ENCODE data around the gene KIF22.
"Not testable (repeated sequence)": the region's sequence is repeated elsewhere in the genome, so short reads cannot be mapped to it uniquely, and the experiment has no call there.

The KIF22 gene

DNA sequence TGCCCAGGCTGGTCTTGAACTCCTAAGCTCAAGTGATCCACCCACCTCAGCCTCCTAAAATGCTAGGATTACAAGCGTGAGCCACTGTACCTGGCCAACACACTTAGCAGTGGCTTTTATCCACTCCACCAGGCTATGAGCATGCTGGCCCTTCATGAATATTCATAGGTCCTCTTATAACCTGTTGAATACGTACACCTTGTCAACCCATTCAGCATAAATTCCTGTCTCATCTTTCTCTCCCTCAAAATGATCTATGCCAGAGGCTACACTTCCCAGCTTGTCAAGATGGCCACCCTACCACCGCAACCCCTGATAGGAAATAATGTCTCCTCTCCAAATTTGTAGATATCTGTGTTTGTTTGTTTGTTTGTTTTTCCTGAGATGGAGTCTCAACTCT lies 23.5 kb upstream of the KIF22 start:
- DNase-seq: no peak

- no peak for DNase-seq
Measured at GRCh38 chr16:29769507-29769906, 21.0 kb upstream of the KIF22 start.

DNA sequence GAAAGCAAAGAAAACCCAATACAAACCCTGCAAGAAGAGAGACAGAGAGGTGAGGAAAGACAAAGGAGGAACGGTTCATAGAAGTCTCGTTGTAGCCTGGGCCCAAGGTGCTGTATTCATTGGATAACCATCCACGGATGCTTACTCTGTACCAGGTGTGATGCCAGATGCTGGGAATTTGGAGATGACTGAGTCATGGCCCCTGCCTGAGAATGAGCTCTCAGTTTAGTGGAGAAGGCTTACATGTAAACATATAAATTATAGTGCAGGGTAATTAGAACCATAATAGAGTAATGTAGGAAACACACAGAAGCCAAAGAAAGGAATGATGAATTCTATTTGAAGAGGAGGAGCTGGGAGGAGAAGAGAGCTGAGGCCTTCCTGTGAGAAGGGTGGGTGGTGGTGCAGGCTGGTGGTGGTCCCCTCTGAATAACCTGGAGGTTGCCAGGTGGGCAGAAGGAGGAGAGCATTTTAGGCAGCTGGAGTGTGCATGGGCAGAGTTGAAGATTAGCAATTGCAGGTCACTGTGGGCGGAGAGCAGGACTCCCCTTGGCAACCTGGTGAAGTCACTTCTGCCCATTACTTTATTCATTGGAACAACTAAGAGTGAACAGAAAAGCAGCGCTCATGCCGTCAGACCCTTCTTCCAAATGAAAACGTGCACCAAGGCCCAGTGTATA lies 20.2 kb upstream of the KIF22 start:
- DNase-seq: no peak

- not testable (repeated sequence) for DNase-seq
Measured at GRCh38 chr16:29772330-29772729, 18.2 kb upstream of the KIF22 start.

- no peak for DNase-seq
Measured at GRCh38 chr16:29774730-29775129, 15.8 kb upstream of the KIF22 start.

DNA sequence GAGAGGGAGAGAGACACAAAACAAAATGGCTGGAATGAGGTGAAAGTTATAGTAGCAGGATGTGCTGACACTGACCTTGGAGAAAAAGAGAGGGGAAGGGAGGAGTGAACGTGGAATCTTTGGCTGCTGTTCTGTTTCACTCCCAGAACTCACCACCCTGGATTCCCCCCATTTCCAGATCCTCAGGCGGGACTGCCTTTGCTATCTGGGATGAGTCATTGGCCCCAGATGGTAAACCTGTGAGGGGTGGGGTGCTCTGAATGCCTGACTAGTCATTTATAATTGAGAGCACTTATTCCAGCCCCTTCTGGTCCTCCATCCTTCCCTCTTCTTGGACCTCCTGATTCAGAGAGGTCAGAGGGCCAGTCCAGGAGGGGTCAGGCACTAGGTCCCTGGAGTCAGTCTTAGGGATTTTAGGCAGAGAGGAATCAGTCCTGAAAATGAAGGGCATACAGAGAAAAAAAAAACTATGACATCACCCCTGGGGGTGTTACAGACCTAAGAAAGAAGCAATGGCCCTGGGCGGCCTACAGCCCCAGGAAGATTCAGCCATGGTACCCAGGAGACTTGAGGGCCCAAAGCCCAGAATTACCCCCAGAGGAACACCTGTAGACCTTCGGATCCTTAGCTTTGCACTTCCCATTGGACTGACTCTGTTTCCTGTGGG lies 14.7 kb upstream of the KIF22 start:
- peak; percentile 45 for DNase-seq

GRCh38 chr16:29777576-29778350 lies 12.8 kb upstream of the KIF22 start, which contains the start of gene ZG16:
ZG16 (plus strand) TSS chr16:29778256; CDS start chr16:29779267, 1,011 bp downstream.
- no peak for DNase-seq

DNA sequence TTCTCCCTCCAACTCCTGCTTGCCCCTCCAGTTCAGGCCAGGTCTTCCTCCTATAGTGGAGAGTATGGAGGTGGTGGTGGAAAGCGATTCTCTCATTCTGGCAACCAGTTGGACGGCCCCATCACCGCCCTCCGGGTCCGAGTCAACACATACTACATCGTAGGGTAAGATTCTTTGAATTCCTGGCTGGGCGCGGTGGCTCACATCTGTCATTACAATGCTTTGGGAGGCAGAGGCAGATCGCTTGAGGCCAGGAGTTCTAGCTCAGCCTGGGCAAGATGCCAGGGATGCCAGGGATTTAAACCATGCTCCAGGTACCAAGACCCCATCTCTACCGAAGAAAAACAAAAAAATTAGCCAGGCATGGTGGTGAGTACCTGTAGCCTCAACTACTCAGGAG lies 11.1 kb upstream of the KIF22 start:
- DNase-seq: no peak

GRCh38 chr16:29783094-29783953 lies 7.2 kb upstream of the KIF22 start:
- DNase-seq: not testable (repeated sequence)

- DNase-seq: no peak
Measured at GRCh38 chr16:29784157-29784556, 6.4 kb upstream of the KIF22 start.

DNA sequence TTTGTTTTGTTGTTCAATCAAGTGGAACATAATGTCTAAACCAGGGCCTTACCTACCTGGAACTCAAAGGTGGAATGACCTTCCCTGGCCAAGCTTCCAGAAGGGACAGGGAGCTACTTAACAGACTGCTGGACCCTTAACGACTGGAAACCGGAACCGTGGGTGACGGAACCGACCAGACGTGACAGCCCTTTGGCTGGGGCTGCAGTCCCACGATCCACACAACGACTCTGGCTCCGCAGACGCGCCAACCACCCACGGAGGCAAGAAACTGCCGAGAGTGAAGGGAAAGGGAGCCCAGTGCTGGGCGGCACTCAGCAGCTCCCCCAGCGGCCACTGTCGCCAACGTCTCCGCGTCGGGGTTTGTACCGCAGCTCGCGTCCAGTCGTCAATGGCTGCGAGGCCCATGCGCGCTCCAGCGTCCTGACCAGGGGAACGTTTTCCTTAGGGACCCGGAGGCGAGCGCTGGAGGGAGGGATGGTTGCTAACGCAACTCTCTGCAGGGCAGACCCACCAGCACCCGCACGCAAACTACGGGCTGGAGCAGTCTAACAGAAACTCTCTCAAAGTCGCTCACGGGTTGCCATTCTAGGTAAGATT lies 5.5 kb upstream of the KIF22 start:
- DNase-seq: peak; percentile 61

DNA sequence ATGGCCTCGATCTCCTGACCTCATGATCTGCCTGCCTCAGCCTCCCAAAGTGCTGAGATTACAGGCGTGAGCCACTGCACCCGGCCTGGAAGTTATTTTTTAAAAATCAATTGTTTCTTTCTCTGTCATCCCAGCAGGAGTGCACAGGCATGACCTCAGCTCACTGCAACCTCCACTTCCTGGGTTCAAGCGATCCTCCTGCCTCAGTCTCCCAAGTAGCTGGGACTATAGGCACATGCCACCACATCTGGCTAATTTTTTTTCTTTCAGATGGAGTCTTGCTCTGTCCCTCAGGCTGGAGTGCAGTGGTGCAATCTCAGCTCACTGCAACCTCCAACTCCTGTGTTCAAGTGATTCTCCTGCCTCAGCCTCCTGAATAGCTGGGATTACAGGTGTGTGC lies 3.4 kb upstream of the KIF22 start:
- not testable (repeated sequence) for DNase-seq

GRCh38 chr16:29789775-29790182 lies 772 bp upstream of the KIF22 start:
- no peak for DNase-seq

DNA sequence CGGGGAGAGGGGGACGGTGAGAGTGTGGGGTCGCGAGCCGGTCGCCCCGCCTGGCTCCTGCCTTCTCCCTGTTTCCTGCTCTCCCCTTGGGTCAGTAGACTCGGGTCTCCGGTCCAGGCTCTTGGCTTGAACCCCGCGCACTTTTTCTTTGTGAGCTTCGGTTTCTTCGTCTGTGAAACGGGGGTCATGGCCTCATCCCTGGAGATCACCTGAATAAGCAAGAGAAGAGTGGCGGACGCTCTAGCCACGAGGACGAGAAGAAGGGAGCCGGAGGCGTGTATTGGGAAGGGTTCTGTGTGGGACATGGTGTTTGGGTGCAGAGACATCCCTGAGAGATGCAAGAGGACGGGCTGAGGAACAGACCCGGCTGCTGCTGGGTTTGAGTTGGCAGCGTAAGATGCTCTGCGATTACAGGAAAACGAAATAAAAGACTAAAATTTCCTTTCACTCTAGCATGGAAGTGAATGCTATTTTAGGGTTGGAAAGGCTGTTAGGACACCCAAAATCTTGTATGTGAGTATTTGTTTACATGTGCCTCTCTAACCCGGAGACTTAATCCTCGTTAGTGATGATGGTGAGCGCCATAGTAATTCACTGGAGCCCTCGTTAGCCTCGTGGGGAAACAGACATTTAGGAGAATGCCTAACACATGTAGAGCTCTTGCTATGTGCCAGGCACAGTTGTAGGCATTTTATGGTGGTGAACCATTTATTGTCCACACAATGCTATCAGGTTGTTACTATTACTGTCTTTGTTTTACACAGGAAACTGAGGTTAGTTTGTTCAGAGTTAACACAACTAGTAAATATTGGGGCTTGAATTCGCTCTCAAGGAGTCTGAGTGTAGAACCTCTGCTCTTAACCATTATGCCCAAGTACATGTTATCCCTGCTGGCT lies 646 bp downstream of the KIF22 start:
- DNase-seq: no peak

- DNase-seq: no peak
Measured at GRCh38 chr16:29791845-29792807, 1.6 kb downstream of the KIF22 start.

DNA sequence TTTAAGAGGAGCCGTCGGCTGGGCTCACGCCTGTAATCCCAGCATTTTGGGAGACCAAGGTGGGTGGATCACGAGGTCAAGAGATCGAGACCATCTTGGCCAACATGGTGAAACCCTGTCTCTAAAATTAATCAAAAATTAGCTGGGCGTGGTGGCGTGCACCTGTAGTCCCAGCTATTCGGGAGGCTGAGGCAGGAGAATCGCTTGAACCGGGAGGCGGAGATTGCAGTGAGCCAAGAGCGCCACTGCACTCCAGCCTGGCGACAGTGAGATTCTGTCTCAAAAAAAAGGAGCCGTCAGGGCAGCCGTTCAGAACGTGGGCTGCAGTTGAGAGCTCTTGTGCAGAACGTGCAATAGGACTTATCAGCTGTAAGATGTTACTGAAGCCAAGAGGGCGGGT lies 2.6 kb downstream of the KIF22 start:
- DNase-seq: not testable (repeated sequence)

DNA sequence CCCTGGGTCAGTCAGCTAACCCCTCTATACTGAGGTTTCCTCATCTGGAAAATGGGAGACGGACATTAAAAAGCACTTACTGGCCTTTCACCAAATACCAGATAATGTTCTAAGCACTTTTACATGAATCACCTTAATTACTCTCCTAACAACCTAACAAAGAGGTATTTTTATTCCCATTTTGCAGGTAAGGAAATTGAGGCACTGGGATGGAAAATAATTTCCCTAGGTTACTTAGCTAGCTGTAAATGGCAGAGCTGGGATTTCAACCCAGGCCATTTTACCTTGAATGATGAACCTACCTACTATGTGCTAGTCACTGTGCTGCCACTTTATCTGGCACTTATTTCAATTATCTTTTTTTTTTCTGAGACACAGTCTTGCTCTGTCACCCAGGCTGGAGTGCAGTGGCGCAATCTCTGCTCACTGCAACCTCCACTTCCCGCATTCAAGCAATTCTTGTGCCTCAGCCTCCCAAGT lies 3.7 kb downstream of the KIF22 start:
- DNase-seq: no peak

DNA sequence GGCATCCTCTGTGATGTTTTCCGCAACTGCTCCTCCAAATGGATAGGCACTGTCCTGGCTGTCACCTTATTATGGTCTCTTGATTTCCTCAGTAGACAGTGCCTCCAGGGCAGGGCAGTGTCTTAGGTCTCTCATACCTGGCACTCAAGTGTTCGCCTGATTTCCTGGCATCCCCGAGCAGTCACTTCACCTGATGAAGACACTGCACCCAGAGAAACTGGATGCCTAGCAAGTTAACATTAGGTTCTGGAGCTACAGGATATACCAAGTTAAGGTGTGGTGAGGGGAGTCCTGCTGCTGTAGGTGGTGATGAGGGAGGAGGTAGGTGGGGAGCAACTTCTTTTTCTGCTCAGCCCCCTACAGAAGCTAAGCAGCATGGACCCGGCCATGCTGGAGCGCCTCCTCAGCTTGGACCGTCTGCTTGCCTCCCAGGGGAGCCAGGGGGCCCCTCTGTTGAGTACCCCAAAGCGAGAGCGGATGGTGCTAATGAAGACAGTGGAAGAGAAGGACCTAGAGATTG lies 11.9 kb downstream of the KIF22 start:
- no peak for DNase-seq

DNA sequence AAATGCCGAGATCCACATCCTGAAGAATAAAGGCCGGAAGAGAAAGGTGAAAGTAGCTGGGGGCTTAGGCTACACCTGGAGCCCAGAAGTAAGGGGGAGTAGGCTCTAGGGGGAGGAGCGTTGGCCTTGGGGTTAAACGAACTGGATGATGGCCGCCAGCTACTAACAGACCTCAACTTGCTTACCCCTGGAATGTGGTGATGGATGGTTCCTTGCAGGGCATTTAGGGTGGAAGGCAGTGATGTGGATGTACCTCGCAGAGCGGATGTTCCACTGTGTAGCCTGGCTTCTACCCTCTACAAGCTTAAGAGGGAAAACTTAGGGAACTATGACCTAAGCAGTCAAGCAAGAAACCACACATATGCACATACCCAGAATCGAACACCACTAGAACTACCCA lies 13.5 kb downstream of the KIF22 start:
- DNase-seq: no peak

All from fibroblast of skin of right biceps (primary cell).